Naive thymus-derived CD8-positive, alpha-beta T cell (primary cell): ENCODE measurements around the gene OTOG. TPM values are rescaled to one million over a fixed set of nuclear protein-coding genes. Genes with fewer than 3 reads are reported as not detected.

Experiments
- ATAC-seq, 2 donors: fragments of 150-1000 bp; cut with Tn5 transposase in 1 of 2; sonication (Bioruptor Pico), chemical (Tn5 transposase) in 1 of 2; 1 replicate in 1 of 2; 2 replicates in 1 of 2; pipeline ENCODE4 v1.10.0; 2021; ENCODE audit warnings: mild to moderate bottlenecking in 2 of 2, moderate library complexity in 2 of 2
- POLR2A ChIA-PET: fragments of 350-600 bp; sonication (Branson Sonifier 250); formaldehyde crosslinking; loops from one replicate; lab custom pipeline; 2021; ENCODE audit warnings: antibody characterized with exemption; lab: Charles Lee
- DNase-seq, 10 donors: peaks; one replicate each; pipeline versions ENCODE4 v3.0.0 to v3.0.0-alpha.2; 2020 to 2022
- H3K27ac Mint-ChIP-seq, 10 donors: one replicate each; pipeline ENCODE4 v1.8.0; 2020 to 2022; ENCODE audit warnings: mild to moderate bottlenecking in 10 of 10, mixed read lengths in 10 of 10, moderate library complexity in 4 of 10, inconsistent platforms in 1 of 10
- H3K27me3 Mint-ChIP-seq, 5 donors: one replicate each; pipeline ENCODE4 v1.8.0; 2021 to 2022; ENCODE audit warnings: mixed read lengths in 5 of 5
- H3K36me3 Mint-ChIP-seq, 3 donors: one replicate each; pipeline ENCODE4 v1.8.0; 2020 to 2022; ENCODE audit warnings: mixed read lengths in 3 of 3, mild to moderate bottlenecking in 2 of 3, inconsistent platforms in 1 of 3
- H3K4me1 Mint-ChIP-seq, 4 donors: one replicate each; pipeline ENCODE4 v1.8.0; 2021 to 2022; ENCODE audit warnings: mixed read lengths in 4 of 4
- H3K4me3 Mint-ChIP-seq, 10 donors: one replicate each; pipeline ENCODE4 v1.8.0; 2020 to 2022; ENCODE audit warnings: mild to moderate bottlenecking in 10 of 10, mixed read lengths in 10 of 10, moderate library complexity in 6 of 10, inconsistent platforms in 1 of 10
- H3K9me3 Mint-ChIP-seq, 9 donors: one replicate each; pipeline ENCODE4 v1.8.0; 2020 to 2022; ENCODE audit warnings: mixed read lengths in 9 of 9, mild to moderate bottlenecking in 3 of 9, inconsistent platforms in 1 of 9, moderate library complexity in 1 of 9
- polyA plus RNA-seq, 3 donors: library from polyadenylated mRNA; unstranded; fragments of 300-500 nt; fragmentation: Illumina TruSeq; gene quantifications; one replicate each; pipeline ENCODE4 v1.2.3, GENCODE V29; 2021
- total RNA-seq, 8 experiments: library from RNA in 2 of 8; stranded (reverse) in 2 of 8; gene quantifications; one replicate each; pipeline ENCODE4 v1.2.3 and lab custom pipeline; 2021 to 2026

OTOG gene
- total and polyA plus RNA-seq, 5 experiments from 2014 or later: not detected

GRCh38 chr11:17641792-17642350 is 94.8 kb downstream of the OTOG start:
- no peaks in the 10 kb centered on the region for H3K36me3 Mint-ChIP-seq
- no peak overlapping the region for H3K4me3 Mint-ChIP-seq
- DNase-seq (no peak), ATAC-seq (no peak)
- peaks cover 0 to 12% (median 9%) of the 10 kb centered on the region in 5 donors for H3K27me3 Mint-ChIP-seq
- no peak overlapping the region for H3K27ac Mint-ChIP-seq
- H3K4me1 Mint-ChIP-seq: peaks cover 0 to 2% (median 0%) of the 10 kb centered on the region in 4 donors
- peaks cover 0 to 3% (median 0%) of the 10 kb centered on the region in 9 donors for H3K9me3 Mint-ChIP-seq
- POLR2A ChIA-PET: no interaction called here

- no peak overlapping the region for H3K27ac Mint-ChIP-seq
- peaks cover 0 to 3% (median 0%) of the 10 kb centered on the region in 4 donors for H3K4me1 Mint-ChIP-seq
- POLR2A ChIA-PET: no interaction called here
- DNase-seq (no peak), ATAC-seq (no peak)
- no peak overlapping the region for H3K4me3 Mint-ChIP-seq
- peaks cover 0 to 4% (median 2%) of the 10 kb centered on the region in 9 donors for H3K9me3 Mint-ChIP-seq
- H3K27me3 Mint-ChIP-seq: peaks cover 2 to 15% (median 12%) of the 10 kb centered on the region in 5 donors
- peaks cover 0 to 4% (median 0%) of the 10 kb centered on the region in 3 donors for H3K36me3 Mint-ChIP-seq
Measured at GRCh38 chr11:17642370-17642769, 95.3 kb downstream of the OTOG start.

- ATAC-seq (no peak), DNase-seq (no peak)
- H3K4me3 Mint-ChIP-seq: no peak overlapping the region
- H3K27me3 Mint-ChIP-seq: peaks cover 5 to 20% (median 12%) of the 10 kb centered on the region in 5 donors
- peaks cover 0 to 10% (median 6%) of the 10 kb centered on the region in 9 donors for H3K9me3 Mint-ChIP-seq
- H3K27ac Mint-ChIP-seq: no peak overlapping the region
- H3K36me3 Mint-ChIP-seq: peaks cover 0 to 10% (median 0%) of the 10 kb centered on the region in 3 donors
- POLR2A ChIA-PET: no interaction called here
- H3K4me1 Mint-ChIP-seq: peaks cover 0 to 3% (median 0%) of the 10 kb centered on the region in 4 donors
Measured at GRCh38 chr11:17642980-17643379, 95.9 kb downstream of the OTOG start.

GRCh38 chr11:17643506-17644405 is 96.7 kb downstream of the OTOG start:
- no peak overlapping the region for H3K4me3 Mint-ChIP-seq
- H3K27ac Mint-ChIP-seq: peak overlapping the region in 1 of 10 donors; percentile 6
- H3K36me3 Mint-ChIP-seq: peaks cover 0 to 13% (median 0%) of the 10 kb centered on the region in 3 donors
- POLR2A ChIA-PET: no interaction called here
- peaks cover 0 to 15% (median 6%) of the 10 kb centered on the region in 9 donors for H3K9me3 Mint-ChIP-seq
- DNase-seq (no peak), ATAC-seq (no peak)
- peaks cover 5 to 21% (median 16%) of the 10 kb centered on the region in 5 donors for H3K27me3 Mint-ChIP-seq
- peaks cover 0 to 3% (median 0%) of the 10 kb centered on the region in 4 donors for H3K4me1 Mint-ChIP-seq

- POLR2A ChIA-PET: no interaction called here
- Mint-ChIP-seq H3K4me3 (no peak overlapping the region), H3K9me3 (peaks cover 0 to 18% (median 6%) of the 10 kb centered on the region in 9 donors), H3K27ac (no peak overlapping the region), H3K27me3 (peaks cover 15 to 36% (median 29%) of the 10 kb centered on the region in 5 donors), H3K36me3 (peaks cover 0 to 13% (median 0%) of the 10 kb centered on the region in 3 donors), H3K4me1 (peaks cover 0 to 5% (median 0%) of the 10 kb centered on the region in 4 donors)
- ATAC-seq: no peak
- no peak for DNase-seq
Measured at GRCh38 chr11:17645190-17645970, 98.3 kb downstream of the OTOG start.

- H3K27me3 Mint-ChIP-seq: peaks cover 22 to 48% (median 39%) of the 10 kb centered on the region in 5 donors
- no peak for DNase-seq
- H3K27ac Mint-ChIP-seq: no peak overlapping the region
- no peak overlapping the region for H3K4me3 Mint-ChIP-seq
- POLR2A ChIA-PET: no interaction called here
- ATAC-seq: no peak
- H3K36me3 Mint-ChIP-seq: peaks cover 0 to 13% (median 0%) of the 10 kb centered on the region in 3 donors
- peaks cover 0 to 18% (median 8%) of the 10 kb centered on the region in 9 donors for H3K9me3 Mint-ChIP-seq
- H3K4me1 Mint-ChIP-seq: peaks cover 0 to 5% (median 0%) of the 10 kb centered on the region in 4 donors
Measured at GRCh38 chr11:17646451-17647145, 99.5 kb downstream of the OTOG start.

GRCh38 chr11:17648528-17648927 is 101.5 kb downstream of the OTOG start:
- H3K9me3 Mint-ChIP-seq: peaks cover 0 to 18% (median 8%) of the 10 kb centered on the region in 9 donors
- no peak for DNase-seq
- peaks cover 0 to 13% (median 0%) of the 10 kb centered on the region in 3 donors for H3K36me3 Mint-ChIP-seq
- ATAC-seq: no peak
- POLR2A ChIA-PET: no interaction called here
- H3K27ac Mint-ChIP-seq: no peak overlapping the region
- H3K4me1 Mint-ChIP-seq: peaks cover 0 to 3% (median 0%) of the 10 kb centered on the region in 4 donors
- no peak overlapping the region for H3K4me3 Mint-ChIP-seq
- H3K27me3 Mint-ChIP-seq: peaks cover 26 to 59% (median 45%) of the 10 kb centered on the region in 5 donors

- H3K4me1 Mint-ChIP-seq: peaks cover 0 to 3% (median 0%) of the 10 kb centered on the region in 4 donors
- H3K27ac Mint-ChIP-seq: no peak overlapping the region
- no peak overlapping the region for H3K4me3 Mint-ChIP-seq
- peaks cover 0 to 14% (median 0%) of the 10 kb centered on the region in 3 donors for H3K36me3 Mint-ChIP-seq
- POLR2A ChIA-PET: no interaction called here
- peaks cover 25 to 59% (median 47%) of the 10 kb centered on the region in 5 donors for H3K27me3 Mint-ChIP-seq
- peaks cover 0 to 21% (median 8%) of the 10 kb centered on the region in 9 donors for H3K9me3 Mint-ChIP-seq
- ATAC-seq (no peak), DNase-seq (no peak)
Measured at GRCh38 chr11:17649261-17649660, 102.2 kb downstream of the OTOG start.

- ATAC-seq: no peak
- Mint-ChIP-seq H3K36me3 (peaks cover 0 to 18% (median 0%) of the 10 kb centered on the region in 3 donors), H3K27ac (no peak overlapping the region), H3K27me3 (peaks cover 24 to 60% (median 48%) of the 10 kb centered on the region in 5 donors), H3K9me3 (peaks cover 0 to 25% (median 8%) of the 10 kb centered on the region in 9 donors), H3K4me3 (no peak overlapping the region), H3K4me1 (peaks cover 0 to 3% (median 0%) of the 10 kb centered on the region in 4 donors)
- POLR2A ChIA-PET: no interaction called here
- DNase-seq: no peak
Measured at GRCh38 chr11:17649696-17650095, 102.6 kb downstream of the OTOG start.

- H3K9me3 Mint-ChIP-seq: peaks cover 2 to 31% (median 12%) of the 10 kb centered on the region in 9 donors
- H3K36me3 Mint-ChIP-seq: peaks cover 0 to 24% (median 0%) of the 10 kb centered on the region in 3 donors
- peaks cover 24 to 66% (median 52%) of the 10 kb centered on the region in 5 donors for H3K27me3 Mint-ChIP-seq
- no peak for ATAC-seq
- no peak overlapping the region for H3K27ac Mint-ChIP-seq
- H3K4me3 Mint-ChIP-seq: no peak overlapping the region
- DNase-seq: no peak
- POLR2A ChIA-PET: no interaction called here
- H3K4me1 Mint-ChIP-seq: peaks cover 0 to 3% (median 0%) of the 10 kb centered on the region in 4 donors
Measured at GRCh38 chr11:17650127-17650911, 103.3 kb downstream of the OTOG start.

GRCh38 chr11:17651061-17651460 is 104.0 kb downstream of the OTOG start:
- ATAC-seq (no peak), DNase-seq (no peak)
- POLR2A ChIA-PET: no interaction called here
- peaks cover 0 to 3% (median 0%) of the 10 kb centered on the region in 4 donors for H3K4me1 Mint-ChIP-seq
- peak overlapping the region in 1 of 10 donors; percentile 20 for H3K4me3 Mint-ChIP-seq
- peaks cover 2 to 39% (median 18%) of the 10 kb centered on the region in 9 donors for H3K9me3 Mint-ChIP-seq
- peak overlapping the region in 1 of 10 donors; percentile 61 for H3K27ac Mint-ChIP-seq
- H3K36me3 Mint-ChIP-seq: peaks cover 0 to 30% (median 2%) of the 10 kb centered on the region in 3 donors
- peaks cover 24 to 71% (median 53%) of the 10 kb centered on the region in 5 donors for H3K27me3 Mint-ChIP-seq
